HepG2 (cell line): ENCODE data around the gene GABRG3. TPM values are rescaled to one million over a fixed set of nuclear protein-coding genes. Genes with fewer than 3 reads are reported as not detected.

Source experiments
- ATAC-seq: fragments of 200-7000 bp; cut with Tn5 transposase; 3 replicates; pipeline ENCODE4 v1.9.1; 2020; ENCODE audit warnings: mild to moderate bottlenecking, moderate library complexity
- BruUV-seq: library from RNA; stranded (reverse); fragments of 400-500 nt; replicated peaks from 2 replicates; lab custom pipeline; 2021; lab: Mats Ljungman, UMichigan
- CTCF ChIA-PET: fragments of 300-600 bp; formaldehyde crosslinking; extraction: SDS; loops from one replicate; lab custom pipeline; 2021; ENCODE audit warnings: low total read pairs, inconsistent platforms, low intra/inter-chr PET ratio; lab: Yijun Ruan, JAX
- POLR2A ChIA-PET: fragments of 350-600 bp; sonication (Branson Sonifier 250); formaldehyde crosslinking; loops from one replicate; lab custom pipeline; 2020; ENCODE audit warnings: antibody characterized with exemption, inconsistent platforms; lab: Yijun Ruan, JAX
- DNase-seq: peaks from one replicate; pipeline ENCODE4 v3.0.0-alpha.2; 2015; ENCODE audit warnings: low spot score
- FAIRE-seq: peaks from 3 replicates; lab custom pipeline; 2011; peaks lifted over from hg19 to GRCh38; lab: Jason Lieb, UNC
- H2AFZ ChIP-seq: one replicate; pipeline ENCODE4 v1.6.1; 2011; ENCODE audit warnings: low read length, inconsistent platforms
- H3K27ac ChIP-seq: fragments of 300-600 bp; 3 replicates; pipeline ENCODE4 v1.8.0; 2011; ENCODE audit warnings: mixed run types, mild to moderate bottlenecking, mixed read lengths, low read length, inconsistent platforms; ENCODE audit not compliant: insufficient read depth; ENCODE audit errors: extremely low read length
- H3K27me3 ChIP-seq, 2 experiments: fragments of 200-600 bp in 1 of 2; 2 replicates in 1 of 2; 3 replicates in 1 of 2; pipeline versions ENCODE4 v1.6.0 to v1.8.0; 2011; ENCODE audit warnings: low read length in 2 of 2, mild to moderate bottlenecking in 2 of 2, moderate library complexity in 2 of 2, inconsistent platforms in 1 of 2; ENCODE audit not compliant: insufficient read depth in 2 of 2, control insufficient read depth in 1 of 2
- H3K36me3 ChIP-seq, 2 experiments: fragments of 200-600 bp in 1 of 2; replicated peaks in 1 of 2; 2 replicates in 1 of 2; 3 replicates in 1 of 2; pipeline versions ENCODE4 v1.5.1 to v1.8.0; 2011; ENCODE audit warnings: low read length in 2 of 2, inconsistent platforms in 1 of 2; ENCODE audit not compliant: insufficient read depth in 2 of 2, control insufficient read depth in 1 of 2
- H3K4me1 ChIP-seq: 2 replicates; pipeline ENCODE4 v1.5.1; 2012; ENCODE audit warnings: low read length, inconsistent platforms; ENCODE audit not compliant: insufficient read depth
- H3K4me2 ChIP-seq: 2 replicates; pipeline ENCODE4 v1.6.0; 2011; ENCODE audit warnings: low read depth, low read length, inconsistent platforms
- H3K4me3 ChIP-seq, 3 experiments: fragments of 200-600 bp in 1 of 3; sonication (generic), shearing (Covaris generic) in 1 of 3; replicated peaks in 1 of 3; 2 replicates each; pipeline ENCODE4 v1.5.1; 2011 to 2016; ENCODE audit warnings: low read length in 3 of 3, inconsistent platforms in 2 of 3, low read depth in 2 of 3, mild to moderate bottlenecking in 2 of 3, control low read depth in 1 of 3, mixed read lengths in 1 of 3; ENCODE audit not compliant: insufficient read depth in 1 of 3
- H3K79me2 ChIP-seq: one replicate; pipeline ENCODE4 v1.6.1; 2011; ENCODE audit warnings: low read length, inconsistent platforms; ENCODE audit not compliant: insufficient read depth
- H3K9ac ChIP-seq: 2 replicates; pipeline ENCODE4 v1.6.0; 2011; ENCODE audit warnings: mild to moderate bottlenecking, low read depth, low read length, inconsistent platforms; ENCODE audit not compliant: insufficient read depth
- H3K9me3 ChIP-seq: 2 replicates; pipeline ENCODE4 v1.5.1; 2012; ENCODE audit warnings: mild to moderate bottlenecking, low read length
- H4K20me1 ChIP-seq: 2 replicates; pipeline ENCODE4 v1.6.0; 2011; ENCODE audit warnings: inconsistent platforms, mild to moderate bottlenecking, low read length, moderate library complexity; ENCODE audit not compliant: insufficient read depth
- BCL6 ChIP-seq: IDR thresholded peaks from 2 replicates; pipeline ENCODE4 v1.6.1; 2016; ENCODE audit warnings: missing genetic modification reagents, missing compliant biosample characterization
- FOXK2 ChIP-seq: fragments of 450-650 bp; IDR thresholded peaks from 2 replicates; pipeline ENCODE4 v1.6.1; 2016
- HNF4A ChIP-seq: sonication (generic); formaldehyde crosslinking; IDR thresholded peaks from 2 replicates; pipeline ENCODE4 v1.4.0; 2020; ENCODE audit warnings: missing genetic modification reagents
- HOXA9 ChIP-seq: sonication (generic); formaldehyde crosslinking; IDR thresholded peaks from 2 replicates; pipeline ENCODE4 v1.8.1; 2022; ENCODE audit warnings: missing genetic modification reagents, mild to moderate bottlenecking, moderate library complexity, borderline replicate concordance
- KLF13 ChIP-seq: sonication (generic); formaldehyde crosslinking; IDR thresholded peaks from 2 replicates; pipeline ENCODE4 v1.4.0; 2020; ENCODE audit warnings: mild to moderate bottlenecking, missing genetic modification reagents
- KMT2B ChIP-seq: IDR thresholded peaks from 2 replicates; pipeline ENCODE4 v1.6.1; 2016; ENCODE audit warnings: missing genetic modification reagents, missing compliant biosample characterization
- MAF1 ChIP-seq: sonication (generic); formaldehyde crosslinking; IDR thresholded peaks from 2 replicates; pipeline ENCODE4 v1.5.0; 2020; ENCODE audit warnings: missing genetic modification reagents, borderline replicate concordance
- MEIS2 ChIP-seq: sonication (generic); formaldehyde crosslinking; IDR thresholded peaks from 2 replicates; pipeline ENCODE4 v1.9.0; 2021; ENCODE audit warnings: mild to moderate bottlenecking, missing genetic modification reagents
- SNAPC5 ChIP-seq: sonication (generic); formaldehyde crosslinking; IDR thresholded peaks from 2 replicates; pipeline ENCODE4 v1.8.1; 2023; ENCODE audit warnings: mild to moderate bottlenecking, missing genetic modification reagents, borderline replicate concordance
- SOX5 ChIP-seq: IDR thresholded peaks from 2 replicates; pipeline ENCODE4 v1.6.1; 2016; ENCODE audit warnings: borderline replicate concordance
- ZBTB44 ChIP-seq: sonication (generic); formaldehyde crosslinking; IDR thresholded peaks from 2 replicates; pipeline ENCODE4 v1.4.0; 2020; ENCODE audit warnings: missing genetic modification reagents
- ZNF275 ChIP-seq: sonication (generic); formaldehyde crosslinking; IDR thresholded peaks from 2 replicates; pipeline ENCODE4 v1.8.0; 2022; ENCODE audit warnings: missing genetic modification reagents, mild to moderate bottlenecking, inconsistent platforms, borderline replicate concordance
- ZNF576 ChIP-seq: sonication (generic); formaldehyde crosslinking; IDR thresholded peaks from 2 replicates; pipeline ENCODE4 v1.4.0; 2020; ENCODE audit warnings: mild to moderate bottlenecking, missing genetic modification reagents
- ZNF703 ChIP-seq: sonication (generic); formaldehyde crosslinking; IDR thresholded peaks from 2 replicates; pipeline ENCODE4 v1.5.1; 2020; ENCODE audit warnings: missing genetic modification reagents, mild to moderate bottlenecking, moderate library complexity, borderline replicate concordance
- ZXDC ChIP-seq: sonication (generic); formaldehyde crosslinking; IDR thresholded peaks from 2 replicates; pipeline ENCODE4 v1.5.0; 2020; ENCODE audit warnings: mild to moderate bottlenecking, missing genetic modification reagents
- WGBS: methylation state at CpG from one replicate; pipeline ENCODE4 v1.1.6; 2017; ENCODE audit warnings: low lambda C conversion rate; 5-methylcytosine and 5-hydroxymethylcytosine counted together
- in situ Hi-C: cut with HindIII; loops from 2 replicates; pipeline ENCODE4 v1.10.0; 2017; ENCODE audit warnings: low pct_unique_long_range_greater_than_20kb; ENCODE audit not compliant: extremely low pct_ligation_motif_present
- intact Hi-C: fragments of 100-400 bp; cut with micrococcal nuclease; formaldehyde crosslinking; loops from one replicate; pipeline ENCODE4 v1.10.0; 2022; ENCODE audit not compliant: unreplicated experiment
- polyA plus RNA-seq, 8 experiments: library from polyadenylated mRNA; depleted of rRNA in 3 of 8; stranded (reverse) in 7 of 8; unstranded in 1 of 8; fragments of >200 nt; fragmentation: Illumina TruSeq in 4 of 8; extraction: Trizol in 4 of 8; gene quantifications; 2 replicates each; pipeline versions ENCODE4 v1.2.1 to v1.2.3, GENCODE V29; 2011 to 2016; ENCODE audit warnings: low read depth in 4 of 8, missing spikeins in 1 of 8, mixed read lengths in 1 of 8; ENCODE audit not compliant: insufficient read depth in 1 of 8
- total RNA-seq, 5 experiments: library from RNA; depleted of rRNA; stranded (reverse); fragments of >200 nt; fragmentation: Illumina TruSeq; extraction: Trizol; gene quantifications; 2 replicates each; pipeline ENCODE4 v1.2.3, GENCODE V29; 2016; ENCODE audit warnings: low read depth in 1 of 5
- TF ChIP-seq, protein P1 (sequence below): sonication (generic); formaldehyde crosslinking; IDR thresholded peaks from 2 replicates; pipeline ENCODE4 v1.4.0; 2020; ENCODE audit warnings: missing genetic modification reagents

The GABRG3 gene
- total and polyA plus RNA-seq, 2 of the 13 experiments (the other 11 are each of a cell fraction or from before 2014, with no cell fraction given) = not detected

- TF ChIP-seq KMT2B (CRISPR knock-in tag) (no peak), HOXA9 (CRISPR knock-in tag) (no peak), BCL6 (CRISPR knock-in tag) (no peak), FOXK2 (no peak), MEIS2 (CRISPR knock-in tag) (no peak), ZBTB44 (CRISPR knock-in tag) (no peak), KLF13 (CRISPR knock-in tag) (no peak)
Observed at GRCh38 chr15:27081676-27082418, 110.9 kb downstream of the GABRG3 start (continued).

- Histone ChIP-seq H3K4me2 (no peak overlapping the region), H3K9me3 (no peaks in the 10 kb centered on the region), H3K36me3 (no peaks in the 10 kb centered on the region), H3K79me2 (no peaks in the 10 kb centered on the region), H3K27ac (no peak overlapping the region), H3K27me3 (no peaks in the 10 kb centered on the region), H2AFZ (no peak overlapping the region), H4K20me1 (no peaks in the 10 kb centered on the region), H3K4me1 (no peaks in the 10 kb centered on the region), H3K9ac (no peak overlapping the region), H3K4me3 (no peak overlapping the region)
- DNase-seq = no peak
- in situ Hi-C loops = no loop called here
- WGBS = 9% methylated on average over 8 of the region's 8 CpGs
- POLR2A ChIA-PET = no interaction called here
- ATAC-seq = no peak
- no peak for FAIRE-seq
- no TSS peak for BruUV-seq
- intact Hi-C loops = no loop called here
- CTCF ChIA-PET = no interaction called here
- TF ChIP-seq HNF4A (CRISPR knock-in tag) (no peak), SOX5 (CRISPR knock-in tag) (no peak), ZXDC (no peak), ZNF576 (CRISPR knock-in tag) (no peak), ZNF275 (no peak), MAF1 (CRISPR knock-in tag) (no peak), SNAPC5 (CRISPR knock-in tag) (no peak), ZNF703 (CRISPR knock-in tag) (no peak)
- TF ChIP-seq, protein P1, sequence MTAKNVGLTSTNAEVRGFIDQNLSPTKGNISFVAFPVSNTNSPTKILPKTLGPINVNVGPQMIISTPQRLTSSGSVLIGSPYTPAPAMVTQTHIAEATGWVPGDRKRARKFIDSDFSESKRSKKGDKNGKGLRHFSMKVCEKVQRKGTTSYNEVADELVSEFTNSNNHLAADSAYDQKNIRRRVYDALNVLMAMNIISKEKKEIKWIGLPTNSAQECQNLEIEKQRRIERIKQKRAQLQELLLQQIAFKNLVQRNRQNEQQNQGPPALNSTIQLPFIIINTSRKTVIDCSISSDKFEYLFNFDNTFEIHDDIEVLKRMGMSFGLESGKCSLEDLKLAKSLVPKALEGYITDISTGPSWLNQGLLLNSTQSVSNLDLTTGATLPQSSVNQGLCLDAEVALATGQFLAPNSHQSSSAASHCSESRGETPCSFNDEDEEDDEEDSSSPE (CRISPR knock-in tag) = no peak
Observed at GRCh38 chr15:27082526-27082925, 111.5 kb downstream of the GABRG3 start.
